HK-2 (cell line): ENCODE results near the gene NECTIN1.

Experiments
- DNase-seq: peaks from one replicate; pipeline ENCODE4 v3.0.0-alpha.2; 2018; ENCODE audit not compliant: unreplicated experiment

The NECTIN1 gene

GRCh38 chr11:119730789-119731386 is 1.9 kb upstream of the NECTIN1 start:
- no peak for DNase-seq

GRCh38 chr11:119729951-119730613 is 1.1 kb upstream of the NECTIN1 start:
- DNase-seq = no peak

- DNase-seq = no peak
Measured at GRCh38 chr11:119729581-119729927, 554 bp upstream of the NECTIN1 start.

- no peak for DNase-seq
Measured at GRCh38 chr11:119728211-119728626, 781 bp downstream of the NECTIN1 start.

GRCh38 chr11:119727523-119728151 is 1.4 kb downstream of the NECTIN1 start:
- DNase-seq = peak; percentile 18

- no peak for DNase-seq
Measured at GRCh38 chr11:119726585-119727522, 2.1 kb downstream of the NECTIN1 start.

GRCh38 chr11:119726150-119726553 is 2.8 kb downstream of the NECTIN1 start:
- DNase-seq = no peak

DNA sequence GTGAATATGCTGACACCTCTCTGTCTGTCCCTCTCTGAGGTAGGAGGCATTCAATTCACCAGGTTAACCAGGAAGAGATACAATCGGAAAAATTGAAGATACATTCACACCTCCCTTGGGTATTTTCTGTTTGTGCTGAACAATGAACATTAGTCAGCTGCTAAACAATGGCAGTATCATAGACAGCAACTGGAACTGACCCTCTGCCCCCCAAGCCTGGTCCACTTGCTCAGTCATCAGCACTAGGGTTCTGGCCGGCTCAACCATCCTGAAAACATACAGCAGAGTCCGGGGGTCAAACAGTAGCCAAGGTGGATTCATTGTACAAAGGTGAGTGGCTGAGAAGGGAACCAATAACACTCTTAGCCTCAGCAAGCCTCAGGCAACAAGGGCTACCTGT is 4.0 kb downstream of the NECTIN1 start:
- DNase-seq = no peak

DNA sequence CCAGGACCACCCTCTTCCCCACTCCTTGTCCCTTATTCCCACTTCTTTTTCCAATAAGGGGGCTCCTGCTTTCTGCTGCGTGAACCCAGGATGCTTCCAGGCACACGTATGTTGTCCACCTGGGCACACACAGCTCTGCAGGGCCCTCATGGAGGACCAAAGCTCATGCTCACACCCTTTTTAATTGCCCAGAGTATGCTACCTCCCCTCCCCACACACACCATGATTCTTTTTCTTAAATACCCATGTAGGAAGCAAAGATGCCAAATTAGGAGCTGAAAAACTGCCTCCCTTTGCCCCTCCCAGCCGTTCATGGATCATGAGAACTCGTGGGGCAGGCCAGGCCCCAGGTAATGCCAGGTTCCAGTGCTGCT is 5.1 kb downstream of the NECTIN1 start:
- DNase-seq = no peak

- DNase-seq = no peak
Measured at GRCh38 chr11:119723243-119723951, 5.6 kb downstream of the NECTIN1 start.

DNA sequence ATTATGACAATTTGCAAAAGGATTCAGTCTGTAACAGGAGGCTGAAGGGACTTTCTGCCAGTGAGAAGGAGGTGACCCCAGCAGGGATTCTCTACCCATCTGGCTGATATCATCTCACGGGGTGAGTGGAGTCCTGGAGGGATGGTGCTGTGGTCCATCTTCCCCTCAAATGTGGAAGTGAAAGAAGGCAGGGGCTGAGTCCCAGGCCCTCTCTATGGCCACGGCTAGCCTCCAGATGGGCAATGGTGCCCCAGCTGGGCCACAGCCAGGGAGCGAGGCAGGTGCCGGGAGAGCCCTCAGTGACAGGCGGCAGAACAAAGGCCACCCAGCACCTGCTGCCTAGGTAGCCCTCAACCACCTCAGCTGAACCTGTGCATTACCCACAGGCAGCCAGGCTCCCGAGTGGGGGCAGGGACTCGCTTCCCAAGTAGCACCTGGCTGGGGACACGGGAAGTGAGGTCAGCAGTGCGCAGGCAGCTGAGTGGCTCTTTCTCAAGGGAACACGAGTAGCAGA is 6.7 kb downstream of the NECTIN1 start:
- no peak for DNase-seq

GRCh38 chr11:119721129-119722120 is 7.6 kb downstream of the NECTIN1 start:
- no peak for DNase-seq

DNA sequence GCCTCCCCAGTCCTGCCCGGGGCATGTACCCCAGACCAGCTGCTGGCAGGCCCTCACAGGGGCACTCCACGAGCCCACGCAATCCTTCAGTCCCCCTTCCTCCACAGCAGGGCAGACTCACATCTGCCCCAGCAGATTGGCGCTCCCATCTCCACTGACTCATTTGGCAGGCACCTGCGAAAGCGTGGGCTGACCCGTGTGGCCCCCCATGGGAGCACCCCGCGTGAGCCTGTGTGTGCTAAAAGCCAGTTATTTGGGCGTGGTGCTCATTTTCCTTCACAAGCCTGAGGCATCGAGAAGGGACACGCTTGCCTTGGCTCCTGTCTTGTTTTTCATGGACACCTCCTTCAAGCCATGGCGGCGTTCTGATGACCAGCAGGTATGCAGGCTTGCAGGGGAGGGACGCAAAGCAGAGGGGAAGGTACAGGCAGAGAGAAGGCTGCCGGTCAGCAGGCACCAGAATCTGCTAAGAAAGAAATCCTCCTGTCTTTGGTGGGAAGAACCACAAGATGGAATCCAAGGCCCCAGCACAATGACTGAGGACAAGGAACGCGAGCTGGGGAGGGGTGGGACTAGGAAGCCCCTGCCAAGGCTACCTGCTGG is 8.6 kb downstream of the NECTIN1 start:
- no peak for DNase-seq

- DNase-seq = no peak
Measured at GRCh38 chr11:119717839-119718534, 11.0 kb downstream of the NECTIN1 start.

DNA sequence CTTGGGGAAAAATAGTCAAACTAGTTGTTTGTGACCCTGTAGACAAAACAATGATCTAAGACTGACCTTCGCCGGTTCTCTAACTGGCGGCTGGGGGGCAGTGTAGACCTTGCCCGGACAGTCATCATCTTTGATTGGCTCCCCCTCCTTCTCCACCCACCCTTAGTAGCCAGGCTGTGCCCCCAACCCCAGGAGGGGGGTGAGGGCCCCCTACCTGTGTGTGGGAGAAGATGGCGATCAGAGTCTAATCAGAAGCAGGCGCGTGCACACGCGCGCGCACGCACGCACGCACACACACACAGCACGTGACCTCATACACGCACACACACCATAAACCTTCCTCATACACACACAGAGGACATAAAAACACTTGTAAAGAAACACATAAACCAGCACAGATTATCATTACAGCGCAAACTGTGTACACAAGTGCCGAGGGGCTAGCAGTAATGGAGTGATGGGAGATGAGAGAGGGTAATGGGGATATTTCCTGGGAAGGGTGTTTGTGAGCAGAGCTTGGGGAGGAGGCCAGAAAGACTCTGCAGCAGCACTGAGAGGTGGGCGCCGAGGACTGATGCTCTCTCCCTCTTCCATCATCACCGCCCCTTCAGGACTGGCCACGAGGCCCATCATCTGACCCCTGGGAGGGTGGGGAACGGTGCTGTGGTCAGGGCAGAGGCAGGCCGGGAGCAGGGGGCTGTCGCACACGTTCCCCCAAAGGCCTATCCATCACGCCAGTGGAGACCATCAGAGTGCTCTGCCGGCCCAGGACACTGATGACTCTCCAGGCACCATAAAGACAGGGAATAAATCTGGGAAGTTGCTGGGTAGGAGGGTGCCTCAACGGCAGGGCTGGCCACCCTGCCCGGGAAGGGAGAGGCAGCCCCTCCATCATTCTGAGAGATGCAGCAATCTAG is 12.2 kb downstream of the NECTIN1 start:
- DNase-seq = no peak

GRCh38 chr11:119714590-119714989 is 14.4 kb downstream of the NECTIN1 start:
- no peak for DNase-seq

DNA sequence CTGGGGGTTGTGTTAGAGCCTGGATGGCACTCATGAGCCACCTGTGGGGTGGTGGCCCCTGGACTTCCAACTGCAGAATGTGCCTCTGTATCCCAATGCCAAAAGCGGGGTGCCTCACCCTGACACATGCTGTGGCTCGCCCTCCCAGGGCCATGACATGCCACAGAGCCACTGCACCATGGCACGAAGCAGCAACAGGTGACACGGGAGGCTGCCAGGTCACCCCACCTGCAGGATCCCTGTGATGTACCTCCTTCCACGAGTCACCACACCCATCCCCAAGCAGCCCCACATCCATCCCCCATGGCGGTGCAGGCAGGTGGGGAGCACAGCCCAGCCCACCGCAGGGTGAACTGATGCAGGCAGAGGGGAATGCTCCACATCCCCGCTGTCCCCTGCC is 14.8 kb downstream of the NECTIN1 start:
- no peak for DNase-seq
